Trophoblast cell (in vitro differentiated cells and primary cell): ENCODE data around the gene RFTN1.

Experiments
- DNase-seq, 2 donors: peaks; one replicate each; pipeline ENCODE4 v3.0.0-alpha.2; 2016
- H2AFZ ChIP-seq: 2 replicates; pipeline ENCODE4 v1.6.1; 2013; ENCODE audit warnings: low read length, moderate library complexity, mild to moderate bottlenecking; ENCODE audit not compliant: insufficient read depth, poor library complexity
- H2AK5ac ChIP-seq: 2 replicates; pipeline ENCODE4 v1.6.1; 2013; ENCODE audit warnings: mild to moderate bottlenecking, low read length
- H2BK120ac ChIP-seq: 2 replicates; pipeline ENCODE4 v1.6.1; 2013; ENCODE audit warnings: low read length, mild to moderate bottlenecking, moderate library complexity; ENCODE audit not compliant: insufficient read depth, poor library complexity
- H2BK12ac ChIP-seq: 2 replicates; pipeline ENCODE4 v1.6.1; 2013; ENCODE audit warnings: mild to moderate bottlenecking, low read length, moderate library complexity
- H2BK5ac ChIP-seq: 2 replicates; pipeline ENCODE4 v1.6.1; 2013; ENCODE audit warnings: low read length, low read depth, moderate library complexity, mild to moderate bottlenecking; ENCODE audit not compliant: poor library complexity
- H3K14ac ChIP-seq: 2 replicates; pipeline ENCODE4 v1.6.1; 2013; ENCODE audit warnings: mild to moderate bottlenecking, low read length
- H3K18ac ChIP-seq: 2 replicates; pipeline ENCODE4 v1.6.1; 2013; ENCODE audit warnings: mild to moderate bottlenecking, low read length
- H3K23ac ChIP-seq: 2 replicates; pipeline ENCODE4 v1.6.1; 2013; ENCODE audit warnings: low read length
- H3K27ac ChIP-seq: 2 replicates; pipeline ENCODE4 v1.5.1; 2013; ENCODE audit warnings: low read depth, mild to moderate bottlenecking, inconsistent platforms, low read length, moderate library complexity
- H3K27me3 ChIP-seq: 2 replicates; pipeline ENCODE4 v1.6.1; 2013; ENCODE audit warnings: inconsistent platforms, mild to moderate bottlenecking, low read length, moderate library complexity; ENCODE audit not compliant: insufficient read depth
- H3K36me3 ChIP-seq, 2 experiments: 1 replicate in 1 of 2; 2 replicates in 1 of 2; pipeline ENCODE4 v1.6.1; 2013; ENCODE audit warnings: low read length in 2 of 2, mild to moderate bottlenecking in 2 of 2, moderate library complexity in 1 of 2; ENCODE audit not compliant: insufficient read depth in 2 of 2, control insufficient read depth in 1 of 2
- H3K4ac ChIP-seq: 2 replicates; pipeline ENCODE4 v1.6.1; 2013; ENCODE audit warnings: low read depth, mild to moderate bottlenecking, low read length, moderate library complexity
- H3K4me1 ChIP-seq, 2 experiments: 1 replicate in 1 of 2; 2 replicates in 1 of 2; pipeline ENCODE4 v1.6.1; 2013; ENCODE audit warnings: low read length in 2 of 2, mild to moderate bottlenecking in 2 of 2, moderate library complexity in 1 of 2; ENCODE audit not compliant: insufficient read depth in 2 of 2, control insufficient read depth in 1 of 2
- H3K4me2 ChIP-seq: 2 replicates; pipeline ENCODE4 v1.6.1; 2013; ENCODE audit warnings: inconsistent platforms, mild to moderate bottlenecking, low read length, moderate library complexity
- H3K4me3 ChIP-seq: 2 replicates; pipeline ENCODE4 v1.5.1; 2013; ENCODE audit warnings: mild to moderate bottlenecking, low read depth, low read length, inconsistent platforms
- H3K79me1 ChIP-seq: one replicate; pipeline ENCODE4 v1.6.1; 2013; ENCODE audit warnings: low read length
- H3K79me2 ChIP-seq: 2 replicates; pipeline ENCODE4 v1.6.1; 2013; ENCODE audit warnings: low read length, mild to moderate bottlenecking; ENCODE audit not compliant: control insufficient read depth, insufficient read depth, poor library complexity
- H3K9ac ChIP-seq: 2 replicates; pipeline ENCODE4 v1.6.1; 2013; ENCODE audit warnings: mild to moderate bottlenecking, low read length
- H3K9me3 ChIP-seq: 2 replicates; pipeline ENCODE4 v1.6.1; 2013; ENCODE audit warnings: low read depth, mild to moderate bottlenecking, control low read depth, inconsistent platforms, low read length; ENCODE audit not compliant: insufficient read depth
- H4K12ac ChIP-seq: 2 replicates; pipeline ENCODE4 v1.6.1; 2013; ENCODE audit warnings: low read depth, mild to moderate bottlenecking, low read length, moderate library complexity
- H4K8ac ChIP-seq: 2 replicates; pipeline ENCODE4 v1.6.1; 2013; ENCODE audit warnings: low read depth, mild to moderate bottlenecking, low read length, moderate library complexity
- H4K91ac ChIP-seq: one replicate; pipeline ENCODE4 v1.6.1; 2013; ENCODE audit warnings: low read depth, mild to moderate bottlenecking, low read length, moderate library complexity
- WGBS: extraction: QIAGEN DNeasy Blood & Tissue Kit; methylation state at CpG from one replicate; pipeline ENCODE4 v1.1.7; 2013; ENCODE audit warnings: missing lambda C conversion rate; ENCODE audit not compliant: insufficient read length, insufficient coverage; ENCODE audit errors: extremely low coverage; 5-methylcytosine and 5-hydroxymethylcytosine counted together

The RFTN1 gene

DNA sequence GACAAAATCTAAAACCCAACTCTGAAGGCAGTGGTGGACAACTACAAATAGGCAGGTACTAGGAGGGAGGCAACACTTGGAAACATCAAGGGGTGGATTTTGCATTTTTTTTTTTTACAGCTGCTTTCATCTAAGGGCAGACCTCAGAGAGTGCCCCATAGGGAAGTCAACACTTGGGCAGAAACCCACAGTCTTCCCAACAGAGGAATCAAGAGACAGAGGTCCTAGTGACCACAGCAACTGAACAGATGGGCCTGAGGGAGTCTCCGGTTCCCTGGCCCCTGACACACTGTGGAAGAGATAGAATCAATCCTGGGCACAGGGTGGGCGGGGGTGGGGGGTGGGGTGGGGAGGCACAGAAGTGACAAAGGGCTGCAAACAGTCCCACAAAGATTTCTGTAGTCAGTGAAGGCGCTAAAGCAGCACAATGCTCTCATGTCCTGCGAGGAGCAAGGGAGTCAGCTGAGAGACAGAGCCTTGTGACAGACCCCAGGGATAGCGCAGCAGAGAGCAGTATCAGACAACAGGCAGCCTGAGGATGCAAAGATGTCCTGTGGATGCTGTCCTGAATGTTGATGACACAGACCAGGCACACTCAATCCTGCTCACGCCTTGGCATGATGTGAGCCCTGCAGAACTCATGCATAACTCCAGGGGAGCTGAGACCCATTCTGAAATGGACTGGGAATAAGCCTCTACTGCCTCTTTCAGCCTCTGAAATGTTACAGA is 6.9 kb upstream of the RFTN1 start:
- no peak overlapping the region for H3K4ac ChIP-seq
- no peaks in the 10 kb centered on the region for H3K4me1 ChIP-seq
- no peaks in the 10 kb centered on the region for H3K79me1 ChIP-seq
- no peaks in the 10 kb centered on the region for H3K36me3 ChIP-seq
- no peak overlapping the region for H2AK5ac ChIP-seq
- H3K4me3 ChIP-seq, result no peak overlapping the region
- H3K14ac ChIP-seq, result no peak overlapping the region
- no peak overlapping the region for H3K18ac ChIP-seq
- no peak for DNase-seq
- no peak overlapping the region for H2BK5ac ChIP-seq
- H4K12ac ChIP-seq, result no peak overlapping the region
- H3K9me3 ChIP-seq, result no peaks in the 10 kb centered on the region
- H3K27ac ChIP-seq, result no peak overlapping the region
- H2BK12ac ChIP-seq, result no peak overlapping the region
- H4K8ac ChIP-seq, result no peak overlapping the region
- no peak overlapping the region for H2AFZ ChIP-seq
- no peak overlapping the region for H3K23ac ChIP-seq
- no peak overlapping the region for H2BK120ac ChIP-seq
- H3K79me2 ChIP-seq, result no peaks in the 10 kb centered on the region
- H3K4me2 ChIP-seq, result no peak overlapping the region
- no CpG with 5 or more reads among the region's 6 CpGs for WGBS
- no peak overlapping the region for H4K91ac ChIP-seq
- no peaks in the 10 kb centered on the region for H3K27me3 ChIP-seq
- no peak overlapping the region for H3K9ac ChIP-seq

- no peak overlapping the region for H3K9ac ChIP-seq
- no peak overlapping the region for H2AFZ ChIP-seq
- WGBS, result no CpG with 5 or more reads among the region's 6 CpGs
- H4K12ac ChIP-seq, result no peak overlapping the region
- H3K9me3 ChIP-seq, result no peaks in the 10 kb centered on the region
- H3K14ac ChIP-seq, result no peak overlapping the region
- H4K91ac ChIP-seq, result no peak overlapping the region
- H3K36me3 ChIP-seq, result no peaks in the 10 kb centered on the region
- peaks cover 6% of the 10 kb centered on the region for H3K79me2 ChIP-seq
- no peak overlapping the region for H3K4me2 ChIP-seq
- no peak overlapping the region for H2AK5ac ChIP-seq
- H2BK5ac ChIP-seq, result no peak overlapping the region
- no peak overlapping the region for H2BK120ac ChIP-seq
- no peak overlapping the region for H3K4me3 ChIP-seq
- H2BK12ac ChIP-seq, result no peak overlapping the region
- H3K79me1 ChIP-seq, result peaks cover 7% of the 10 kb centered on the region
- H4K8ac ChIP-seq, result no peak overlapping the region
- no peak overlapping the region for H3K27ac ChIP-seq
- peaks cover 8 to 11% of the 10 kb centered on the region in 2 experiments for H3K4me1 ChIP-seq
- peaks cover 26% of the 10 kb centered on the region for H3K27me3 ChIP-seq
- DNase-seq, result no peak
- H3K23ac ChIP-seq, result no peak overlapping the region
- H3K18ac ChIP-seq, result no peak overlapping the region
- H3K4ac ChIP-seq, result no peak overlapping the region
These were observed 3.4 kb upstream of the RFTN1 start for GRCh38 chr3:16516695-16517481.

DNA sequence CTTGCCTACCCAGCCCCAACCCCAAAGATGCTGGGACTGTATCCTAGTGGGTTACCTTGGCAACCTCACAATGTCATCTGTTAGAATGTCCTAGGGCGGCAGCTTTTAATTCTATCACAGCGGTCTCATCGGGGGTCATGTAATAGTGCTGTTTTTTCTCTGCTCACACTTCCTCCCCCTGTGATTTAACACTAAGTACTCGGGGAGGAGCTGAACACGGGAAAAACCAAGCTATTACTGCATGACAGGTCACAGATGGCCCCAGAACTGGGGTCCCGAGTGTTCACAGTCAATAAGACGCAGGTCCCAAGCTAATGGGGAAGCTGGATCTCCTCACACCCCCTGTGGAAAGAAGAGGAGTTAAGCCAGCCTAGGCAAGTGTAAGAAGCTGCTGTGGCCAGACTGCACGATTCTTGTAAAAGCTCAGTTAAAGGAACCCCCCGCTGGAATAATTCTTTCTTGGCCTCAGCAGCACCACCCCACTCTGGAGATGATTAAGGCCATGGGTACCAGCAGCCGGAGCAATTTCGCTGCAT is 2.5 kb upstream of the RFTN1 start:
- DNase-seq, result no peak
- no peak overlapping the region for H2BK120ac ChIP-seq
- H4K12ac ChIP-seq, result no peak overlapping the region
- H3K4ac ChIP-seq, result no peak overlapping the region
- no peak overlapping the region for H3K4me2 ChIP-seq
- H3K9me3 ChIP-seq, result no peaks in the 10 kb centered on the region
- no CpG with 5 or more reads among the region's 11 CpGs for WGBS
- no peak overlapping the region for H3K23ac ChIP-seq
- no peak overlapping the region for H2AFZ ChIP-seq
- no peak overlapping the region for H2BK5ac ChIP-seq
- H4K91ac ChIP-seq, result no peak overlapping the region
- no peak overlapping the region for H4K8ac ChIP-seq
- no peak overlapping the region for H3K27ac ChIP-seq
- no peak overlapping the region for H3K4me3 ChIP-seq
- H3K79me1 ChIP-seq, result peaks cover 7% of the 10 kb centered on the region
- H2BK12ac ChIP-seq, result no peak overlapping the region
- H2AK5ac ChIP-seq, result no peak overlapping the region
- H3K14ac ChIP-seq, result no peak overlapping the region
- H3K4me1 ChIP-seq, result peaks cover 8 to 11% of the 10 kb centered on the region in 2 experiments
- no peak overlapping the region for H3K18ac ChIP-seq
- no peaks in the 10 kb centered on the region for H3K36me3 ChIP-seq
- H3K9ac ChIP-seq, result no peak overlapping the region
- H3K79me2 ChIP-seq, result peaks cover 6% of the 10 kb centered on the region
- peaks cover 26% of the 10 kb centered on the region for H3K27me3 ChIP-seq

GRCh38 chr3:16514755-16515353 is 1.4 kb upstream of the RFTN1 start:
- no peak overlapping the region for H3K27ac ChIP-seq
- no peak for DNase-seq

More at GRCh38 chr3:16514755-16515353, 1.4 kb upstream of the RFTN1 start:
- no CpG with 5 or more reads among the region's 5 CpGs for WGBS
- Histone ChIP-seq H2BK120ac (no peak overlapping the region), H2BK5ac (no peak overlapping the region), H3K23ac (no peak overlapping the region), H3K79me2 (peaks cover 6% of the 10 kb centered on the region), H3K9ac (no peak overlapping the region), H3K4me2 (no peak overlapping the region), H3K18ac (no peak overlapping the region), H3K9me3 (no peaks in the 10 kb centered on the region), H4K91ac (no peak overlapping the region), H3K4me3 (no peak overlapping the region), H3K4ac (no peak overlapping the region), H2BK12ac (no peak overlapping the region), H2AK5ac (no peak overlapping the region), H3K79me1 (peaks cover 7% of the 10 kb centered on the region), H3K4me1 (peaks cover 8 to 11% of the 10 kb centered on the region in 2 experiments), H3K14ac (no peak overlapping the region), H3K36me3 (no peaks in the 10 kb centered on the region), H4K12ac (no peak overlapping the region), H3K27me3 (peaks cover 26% of the 10 kb centered on the region), H4K8ac (no peak overlapping the region), H2AFZ (no peak overlapping the region)
